Posterior vena cava (tissue), 2 donors: ENCODE measurements around the gene SULT1A1. TPM values are rescaled to one million over a fixed set of nuclear protein-coding genes. Genes with fewer than 3 reads are reported as not detected.
"Not testable (repeated sequence)": the region's sequence is repeated elsewhere in the genome, so short reads cannot be mapped to it uniquely, and the experiment has no call there.

Source experiments
- DNase-seq: peaks from one replicate; pipeline ENCODE4 v3.0.0-alpha.2; 2020; ENCODE audit warnings: low spot score
- intact Hi-C, 2 donors: fragments of 100-400 bp; cut with DNase I; formaldehyde crosslinking; loops; one replicate each; pipeline versions ENCODE4 v1.14.1 to v1.14.2; 2022 to 2023
- total RNA-seq, 2 donors: library from RNA; stranded (reverse); fragmentation: NEBNext Ultra II Directional; extraction: Animal tissue kit (Norgen Biotek cat#: 25700); gene quantifications; one replicate each; pipeline ENCODE4 v1.2.1, GENCODE V29; 2021
- donor health status: DM: yes; HTN: yes; CAD: no.
- donor health status: DM: yes; HTN: yes; CAD: no.

Gene SULT1A1
- total RNA-seq, 2 donors from 2014 or later, result 8.9 to 16.7 TPM

- DNase-seq, result no peak
- intact Hi-C loops, result no loop called here
Observed at GRCh38 chr16:28596840-28597691, 12.8 kb downstream of the SULT1A1 start, which contains the start of gene SULT1A2. Gene SULT1A2, minus strand, starts transcription at chr16:28597050. Its CDS starts 1,120 bp downstream, at chr16:28595930.

- no peak for DNase-seq
- intact Hi-C loops, result no loop called here
Observed at GRCh38 chr16:28596115-28596630, 13.7 kb downstream of the SULT1A1 start.

GRCh38 chr16:28595451-28595850 is 14.4 kb downstream of the SULT1A1 start:
- DNase-seq, intact Hi-C loops: not testable (repeated sequence)

- DNase-seq, result no peak
- intact Hi-C loops, result no loop called here
Observed at GRCh38 chr16:28592979-28593553, 16.8 kb downstream of the SULT1A1 start.

GRCh38 chr16:28592511-28592910 is 17.3 kb downstream of the SULT1A1 start:
- intact Hi-C loops, result no loop called here
- no peak for DNase-seq

- intact Hi-C loops, result no loop called here
- no peak for DNase-seq
Observed at GRCh38 chr16:28591355-28591754, 18.5 kb downstream of the SULT1A1 start.

GRCh38 chr16:28590384-28591340 is 19.2 kb downstream of the SULT1A1 start:
- DNase-seq, result no peak
- intact Hi-C loops, result no loop called here

GRCh38 chr16:28589930-28590329 is 19.9 kb downstream of the SULT1A1 start:
- intact Hi-C loops, result no loop called here
- no peak for DNase-seq

- intact Hi-C loops, result no loop called here
- no peak for DNase-seq
Observed at GRCh38 chr16:28589069-28589468, 20.8 kb downstream of the SULT1A1 start.

GRCh38 chr16:28587386-28587785 is 22.5 kb downstream of the SULT1A1 start:
- DNase-seq, result no peak
- intact Hi-C loops, result no loop called here

- no peak for DNase-seq
- intact Hi-C loops, result no loop called here
Observed at GRCh38 chr16:28586466-28586865, 23.4 kb downstream of the SULT1A1 start.

- intact Hi-C loops, result no loop called here
Observed at GRCh38 chr16:28585674-28586073, 24.2 kb downstream of the SULT1A1 start.

GRCh38 chr16:28580726-28581315 is 29.0 kb downstream of the SULT1A1 start:
- peak; percentile 16 for DNase-seq
- intact Hi-C loops, result no loop called here

More at GRCh38 chr16:28585674-28586073, 24.2 kb downstream of the SULT1A1 start:
- no peak for DNase-seq

GRCh38 chr16:28575446-28576109 is 34.3 kb downstream of the SULT1A1 start:
- intact Hi-C loops, result no loop called here
- DNase-seq, result peak; percentile 31

- intact Hi-C loops, result no loop called here
- peak; percentile 8 for DNase-seq
Observed at GRCh38 chr16:28574925-28575324, 34.9 kb downstream of the SULT1A1 start.

GRCh38 chr16:28573738-28574718 is 35.8 kb downstream of the SULT1A1 start:
- intact Hi-C loops, result no loop called here
- peak; percentile 25 for DNase-seq
